Stimulated activated naive B cell treated with anti-CD40 and anti-IgM and Interleukin-4, amounts not matched to agents 10 μg/mL and 1 μg/mL and 100 μg/mL, for 72 hours (primary cell): ENCODE results near the gene RAD51B.
A peak's percentile ranks its signal among the peaks of the same experiment; 100 is the strongest.

Experiments used
- ATAC-seq, 2 donors: fragments of 150-1000 bp; cut with Tn5 transposase; replicated peaks; 2 replicates each; pipeline ENCODE4 v1.10.0; 2021; ENCODE audit warnings: moderate library complexity in 1 of 2
- DNase-seq: peaks from one replicate; pipeline ENCODE4 v3.0.0; 2021
- H3K27ac Mint-ChIP-seq: one replicate; pipeline ENCODE4 v1.8.0; 2022; ENCODE audit warnings: mild to moderate bottlenecking, mixed read lengths
- H3K27me3 Mint-ChIP-seq, 2 donors: one replicate each; pipeline ENCODE4 v1.8.0; 2022; ENCODE audit warnings: mixed read lengths in 2 of 2
- H3K36me3 Mint-ChIP-seq, 2 donors: one replicate each; pipeline ENCODE4 v1.8.0; 2022; ENCODE audit warnings: mixed read lengths in 2 of 2, mild to moderate bottlenecking in 1 of 2
- H3K4me1 Mint-ChIP-seq, 2 donors: one replicate each; pipeline ENCODE4 v1.8.0; 2022; ENCODE audit warnings: mixed read lengths in 2 of 2, mild to moderate bottlenecking in 1 of 2
- H3K4me3 Mint-ChIP-seq, 2 donors: one replicate each; pipeline ENCODE4 v1.8.0; 2022; ENCODE audit warnings: mild to moderate bottlenecking in 2 of 2, mixed read lengths in 2 of 2, moderate library complexity in 1 of 2
- H3K9me3 Mint-ChIP-seq, 2 donors: one replicate each; pipeline ENCODE4 v1.8.0; 2022; ENCODE audit warnings: mixed read lengths in 2 of 2, mild to moderate bottlenecking in 1 of 2

RAD51B gene

DNA sequence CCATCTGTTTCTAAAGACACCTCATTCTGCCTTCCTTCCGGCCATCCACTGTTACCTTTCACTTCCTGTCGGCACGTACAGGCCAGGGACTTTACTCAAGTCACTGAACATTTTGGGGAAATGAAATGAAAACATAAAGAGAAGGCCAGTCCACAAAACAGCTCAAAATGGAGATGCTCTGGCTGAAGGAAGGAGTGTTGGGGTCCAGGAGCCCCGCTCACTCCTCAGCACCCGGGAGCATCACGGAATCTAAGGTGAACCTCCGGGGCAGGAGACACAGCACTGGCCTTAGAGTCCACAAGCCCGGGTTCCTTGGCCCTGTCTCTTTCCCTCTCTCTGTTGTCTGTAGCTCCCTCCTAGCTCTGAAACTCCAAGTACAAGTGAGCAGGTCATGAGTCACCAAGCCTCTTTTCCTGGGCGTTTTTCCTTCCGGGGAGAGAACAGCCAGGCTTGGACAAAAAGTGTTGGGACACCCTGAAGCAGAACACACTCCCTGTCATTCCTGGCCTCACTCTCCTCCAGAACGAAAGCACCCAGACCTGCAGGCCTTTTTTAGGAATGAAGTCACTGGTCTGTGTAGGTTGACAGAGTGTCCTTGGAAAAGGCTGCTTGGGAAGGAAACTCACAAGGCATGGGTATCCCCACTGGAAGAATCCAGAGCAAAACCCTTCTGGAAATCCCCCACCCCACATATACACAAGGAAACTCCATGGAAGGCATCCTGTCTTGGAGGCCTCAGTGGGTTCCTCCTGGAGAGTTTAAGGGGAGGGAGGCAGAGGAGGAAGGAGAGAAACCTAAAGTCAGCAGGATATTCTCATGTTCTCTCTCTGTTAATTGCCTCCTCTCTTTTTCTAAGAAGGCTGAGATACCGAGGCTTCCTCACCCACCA, 728.0 kb downstream of the RAD51B start:
- Mint-ChIP-seq H3K4me3 (no peak overlapping the region), H3K4me1 (peaks cover 23 to 38% of the 10 kb centered on the region in 2 donors), H3K9me3 (no peaks in the 10 kb centered on the region), H3K27me3 (no peaks in the 10 kb centered on the region), H3K27ac (no peak overlapping the region), H3K36me3 (peaks cover 0 to 6% of the 10 kb centered on the region in 2 donors)
- ATAC-seq, result no peak
- no peak for DNase-seq

DNA sequence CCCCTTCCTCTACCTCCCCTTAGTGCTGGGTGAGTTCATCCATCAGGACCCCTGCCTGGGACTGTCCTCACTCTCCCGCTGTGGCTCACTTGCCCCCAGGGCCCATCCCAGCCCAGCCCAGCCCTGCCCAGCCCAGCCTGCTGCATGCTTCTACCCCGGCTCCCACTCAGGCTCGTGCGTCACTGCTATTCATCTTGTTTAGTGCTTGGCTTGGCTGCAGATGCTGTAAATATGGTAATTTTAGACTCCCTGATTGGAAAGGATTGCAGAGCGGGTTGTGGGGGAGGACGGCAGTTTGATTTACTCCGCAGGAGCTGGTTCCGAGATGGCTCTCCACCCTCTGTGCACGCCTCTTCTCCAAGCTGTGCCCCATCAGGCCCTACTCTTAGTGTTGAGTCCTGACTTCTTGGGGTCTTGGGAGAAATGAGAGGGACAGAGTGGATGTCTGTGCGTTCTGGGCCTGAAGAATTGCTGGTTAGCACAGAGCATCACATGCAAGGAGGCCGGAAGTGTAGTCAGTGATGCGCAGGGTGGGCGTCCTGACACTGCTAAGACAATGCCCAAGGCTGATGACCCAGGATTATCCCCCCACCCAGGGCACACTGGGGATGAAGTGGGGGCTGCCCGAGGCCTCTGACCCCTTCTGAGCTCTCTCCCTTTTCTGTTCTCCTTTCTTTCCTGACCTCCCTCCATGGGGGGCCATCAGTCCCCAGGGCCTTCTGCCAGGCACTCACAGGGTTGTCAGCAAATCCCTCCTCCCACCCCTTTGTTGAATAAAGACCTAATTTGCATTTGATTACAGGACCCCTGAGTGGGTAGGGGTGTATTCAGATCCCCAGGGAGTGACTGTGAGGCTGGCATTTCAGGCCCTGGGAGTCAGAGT, 728.9 kb downstream of the RAD51B start:
- H3K4me3 Mint-ChIP-seq, result no peak overlapping the region
- no peak for DNase-seq
- no peaks in the 10 kb centered on the region for H3K9me3 Mint-ChIP-seq
- H3K27me3 Mint-ChIP-seq, result no peaks in the 10 kb centered on the region
- ATAC-seq, result no peak
- peaks cover 29 to 47% of the 10 kb centered on the region in 2 donors for H3K4me1 Mint-ChIP-seq
- peak overlapping the region; percentile 25 for H3K27ac Mint-ChIP-seq
- peaks cover 0 to 6% of the 10 kb centered on the region in 2 donors for H3K36me3 Mint-ChIP-seq

DNA sequence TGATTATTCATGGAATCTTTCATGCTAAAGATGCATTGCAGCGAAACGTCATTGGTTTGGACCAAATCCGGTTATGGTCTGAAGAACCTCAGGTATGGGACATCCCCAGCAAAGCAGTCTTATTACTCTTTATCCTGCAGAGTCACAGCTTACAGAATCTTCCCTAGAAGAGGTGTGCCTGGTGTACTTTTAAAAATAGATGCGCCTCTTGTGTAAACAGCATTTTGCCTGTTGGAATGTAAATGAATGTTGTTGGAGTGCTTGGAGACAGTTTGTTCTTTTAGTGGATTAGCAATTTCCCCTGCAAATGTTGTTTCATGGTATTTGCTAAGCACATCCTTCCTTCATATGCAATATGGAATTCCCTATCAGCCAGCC, 730.7 kb downstream of the RAD51B start:
- ATAC-seq, result no peak
- peaks cover 36 to 54% of the 10 kb centered on the region in 2 donors for H3K4me1 Mint-ChIP-seq

DNA sequence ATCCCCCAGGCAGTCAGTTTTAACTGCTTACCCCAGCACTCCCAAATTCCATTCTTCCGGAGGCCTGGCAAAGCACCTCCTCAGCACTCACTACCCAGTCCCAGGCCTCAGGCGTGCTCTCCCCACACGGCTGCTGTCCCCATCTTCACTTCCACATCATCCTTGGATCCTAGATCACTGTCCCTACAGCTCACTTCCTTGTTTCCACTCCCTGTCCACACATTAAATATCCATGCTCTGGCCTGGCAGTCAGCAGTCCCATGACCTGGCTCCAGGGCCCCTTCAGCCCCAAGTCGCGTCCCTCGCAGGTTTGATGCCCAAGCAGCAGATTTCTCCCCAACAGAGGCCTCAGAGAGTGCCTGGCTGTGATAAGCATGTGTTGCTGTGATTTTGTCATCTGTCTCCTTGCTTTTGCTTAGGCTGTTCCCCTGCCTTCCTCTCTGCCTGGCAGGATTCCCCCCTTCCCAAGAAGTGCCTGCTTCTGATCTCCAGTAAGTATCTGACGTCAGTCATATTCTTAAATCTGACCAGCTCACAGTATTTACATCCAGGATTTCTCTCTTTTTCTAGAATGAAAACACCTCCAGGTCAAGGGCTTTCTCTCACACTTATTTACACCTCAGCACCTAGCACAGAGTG, 731.6 kb downstream of the RAD51B start:
- Mint-ChIP-seq H3K9me3 (no peaks in the 10 kb centered on the region), H3K4me1 (peaks cover 37 to 58% of the 10 kb centered on the region in 2 donors), H3K27me3 (no peaks in the 10 kb centered on the region), H3K36me3 (peaks cover 3 to 4% of the 10 kb centered on the region in 2 donors), H3K27ac (peak overlapping the region; percentile 32), H3K4me3 (no peak overlapping the region)
- ATAC-seq, result no peak
- DNase-seq, result no peak

More for the DNA sequence above, 730.7 kb downstream of the RAD51B start:
- Mint-ChIP-seq H3K9me3 (no peaks in the 10 kb centered on the region), H3K36me3 (peaks cover 3% of the 10 kb centered on the region in 2 donors), H3K4me3 (no peak overlapping the region), H3K27ac (no peak overlapping the region), H3K27me3 (no peaks in the 10 kb centered on the region)
- DNase-seq, result no peak

DNA sequence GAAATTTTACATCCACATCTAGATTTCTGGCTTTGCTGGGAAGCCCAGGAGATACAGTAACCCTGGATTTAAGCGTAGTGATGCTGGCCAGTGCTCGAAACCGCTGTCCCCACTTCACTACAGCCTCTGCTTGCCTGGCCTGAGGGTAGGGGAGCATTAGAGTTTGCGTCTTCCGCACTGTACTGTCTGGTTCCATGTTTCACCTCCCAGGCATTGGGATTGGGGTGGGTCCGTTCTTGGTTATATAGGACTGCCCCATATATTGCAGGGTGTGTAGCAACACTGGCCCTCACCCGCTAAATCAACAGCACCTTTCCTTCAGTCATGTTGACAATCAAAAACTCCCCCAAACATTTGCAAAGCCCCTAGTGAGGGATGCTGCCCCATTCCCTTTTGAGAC, 732.5 kb downstream of the RAD51B start:
- H3K27ac Mint-ChIP-seq, result no peak overlapping the region
- ATAC-seq (no peak), DNase-seq (no peak)
- H3K9me3 Mint-ChIP-seq, result no peaks in the 10 kb centered on the region
- peaks cover 3 to 6% of the 10 kb centered on the region in 2 donors for H3K36me3 Mint-ChIP-seq
- no peaks in the 10 kb centered on the region for H3K27me3 Mint-ChIP-seq
- H3K4me3 Mint-ChIP-seq, result no peak overlapping the region
- H3K4me1 Mint-ChIP-seq, result peaks cover 39 to 65% of the 10 kb centered on the region in 2 donors

DNA sequence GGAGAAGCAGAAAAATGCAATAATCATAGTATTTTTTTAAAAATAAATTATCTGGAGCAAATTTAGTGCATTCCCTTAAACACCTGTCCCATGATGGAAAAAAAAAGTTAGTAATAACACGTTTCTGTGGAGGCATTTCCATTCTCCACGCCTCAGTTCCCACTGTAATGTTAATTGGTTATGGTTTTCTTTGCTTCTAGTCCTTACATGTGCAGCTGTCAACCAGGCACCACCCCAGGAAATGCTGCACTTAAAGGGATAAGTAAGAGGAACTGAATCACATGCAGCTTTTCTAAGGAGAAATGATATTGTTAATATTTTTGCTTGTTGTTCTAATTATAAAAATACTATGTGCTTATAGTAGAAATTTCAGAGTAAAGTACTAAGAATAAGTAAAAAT, 733.0 kb downstream of the RAD51B start:
- Mint-ChIP-seq H3K4me3 (no peak overlapping the region), H3K27ac (no peak overlapping the region), H3K27me3 (no peaks in the 10 kb centered on the region), H3K9me3 (no peaks in the 10 kb centered on the region), H3K36me3 (peaks cover 3 to 8% of the 10 kb centered on the region in 2 donors), H3K4me1 (peaks cover 39 to 65% of the 10 kb centered on the region in 2 donors)
- ATAC-seq, result no peak
- DNase-seq, result no peak

DNA sequence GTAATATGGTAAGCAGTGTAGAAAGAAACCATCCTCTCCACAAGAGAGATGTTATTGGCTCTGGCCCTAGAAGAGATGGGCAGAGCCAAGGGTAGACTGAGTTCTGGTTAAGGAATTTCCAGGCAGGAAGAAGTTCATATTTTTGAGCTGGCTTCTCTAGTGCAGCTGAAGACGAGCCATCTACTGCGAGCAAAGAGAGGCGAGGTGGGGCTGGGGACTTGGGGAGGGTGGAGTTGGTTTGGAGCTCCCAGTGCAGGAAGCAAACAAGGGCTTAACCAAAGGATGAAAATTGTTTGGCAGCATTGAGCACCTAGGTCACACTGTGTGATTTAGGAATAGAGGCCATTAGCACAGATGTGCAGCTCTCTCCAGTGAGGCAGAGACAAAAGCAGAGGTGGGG, 733.7 kb downstream of the RAD51B start:
- Mint-ChIP-seq H3K4me1 (peaks cover 40 to 63% of the 10 kb centered on the region in 2 donors), H3K4me3 (no peak overlapping the region), H3K9me3 (peaks cover 0 to under 1% of the 10 kb centered on the region in 2 donors), H3K27ac (no peak overlapping the region), H3K36me3 (peaks cover 3 to 8% of the 10 kb centered on the region in 2 donors), H3K27me3 (no peaks in the 10 kb centered on the region)
- DNase-seq (no peak), ATAC-seq (no peak)

DNA sequence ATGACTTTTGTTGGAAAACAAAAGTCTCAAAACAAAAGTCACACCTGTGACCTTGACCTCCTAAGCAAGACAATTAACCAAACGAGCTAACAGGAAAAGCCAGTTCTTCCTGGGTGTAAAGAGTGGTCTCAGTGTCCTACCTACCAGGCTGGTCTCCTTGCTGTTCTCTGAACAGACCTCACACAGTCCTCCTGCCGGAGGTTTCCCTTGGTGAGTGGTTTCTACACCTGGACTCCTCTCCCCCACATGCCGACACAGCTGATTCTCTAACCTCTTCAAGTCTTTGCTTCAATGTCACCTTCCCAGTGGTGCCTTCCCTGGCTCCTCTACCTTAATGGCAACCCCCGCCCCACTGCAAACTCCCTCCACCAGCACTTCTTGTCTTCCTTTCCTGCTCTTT, 734.7 kb downstream of the RAD51B start:
- Mint-ChIP-seq H3K4me1 (peaks cover 41 to 63% of the 10 kb centered on the region in 2 donors), H3K4me3 (no peak overlapping the region), H3K27ac (no peak overlapping the region)

DNA sequence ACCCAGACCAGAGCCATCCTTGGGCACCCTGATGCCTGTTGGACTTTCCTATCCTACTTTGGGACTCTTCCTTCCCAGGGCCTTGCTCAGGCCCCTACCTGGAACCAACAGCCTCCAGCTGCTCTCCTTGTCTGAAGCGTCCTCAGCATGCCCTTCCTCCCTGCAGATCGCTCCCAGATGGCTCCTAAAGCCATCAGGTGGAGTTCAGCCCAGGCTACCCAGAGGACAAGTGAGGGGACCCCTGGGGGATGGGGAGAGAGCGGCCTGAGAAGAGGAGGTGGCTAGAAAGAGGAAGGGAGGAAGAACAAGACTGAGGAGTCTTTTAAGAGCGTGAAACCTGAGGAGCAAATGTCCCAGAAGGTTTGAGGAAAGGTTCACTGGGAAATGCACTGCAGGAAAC, 736.7 kb downstream of the RAD51B start:
- DNase-seq, result no peak
- H3K4me3 Mint-ChIP-seq, result no peak overlapping the region
- no peak for ATAC-seq
- peaks cover 2 to 4% of the 10 kb centered on the region in 2 donors for H3K9me3 Mint-ChIP-seq
- H3K27me3 Mint-ChIP-seq, result no peaks in the 10 kb centered on the region
- peaks cover 8 to 15% of the 10 kb centered on the region in 2 donors for H3K36me3 Mint-ChIP-seq
- H3K4me1 Mint-ChIP-seq, result peaks cover 39 to 65% of the 10 kb centered on the region in 2 donors
- H3K27ac Mint-ChIP-seq, result no peak overlapping the region

More for the DNA sequence above, 734.7 kb downstream of the RAD51B start:
- DNase-seq (no peak), ATAC-seq (no peak)
- Mint-ChIP-seq H3K9me3 (peaks cover 2 to 4% of the 10 kb centered on the region in 2 donors), H3K36me3 (peaks cover 6 to 12% of the 10 kb centered on the region in 2 donors), H3K27me3 (no peaks in the 10 kb centered on the region)

DNA sequence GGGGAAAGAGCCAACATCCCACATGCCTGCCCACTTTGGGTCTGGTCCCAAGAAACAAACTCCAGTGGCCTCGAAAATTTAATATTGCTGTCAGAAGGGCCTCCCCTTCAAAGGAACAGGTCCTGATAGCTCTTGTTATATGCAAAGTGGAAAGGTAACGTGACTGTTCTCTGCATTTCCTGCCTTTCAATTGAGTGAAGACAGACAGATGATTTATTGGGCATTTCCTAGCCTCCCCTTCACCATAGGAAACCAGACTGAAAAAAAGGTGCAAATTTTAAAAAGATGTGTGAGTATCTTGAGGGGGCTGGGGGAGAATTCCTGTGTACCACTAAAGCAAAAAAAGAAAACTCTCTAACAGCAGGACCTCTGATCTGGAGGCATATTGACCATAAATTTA, 738.1 kb downstream of the RAD51B start:
- peaks cover 2 to 4% of the 10 kb centered on the region in 2 donors for H3K9me3 Mint-ChIP-seq

DNA sequence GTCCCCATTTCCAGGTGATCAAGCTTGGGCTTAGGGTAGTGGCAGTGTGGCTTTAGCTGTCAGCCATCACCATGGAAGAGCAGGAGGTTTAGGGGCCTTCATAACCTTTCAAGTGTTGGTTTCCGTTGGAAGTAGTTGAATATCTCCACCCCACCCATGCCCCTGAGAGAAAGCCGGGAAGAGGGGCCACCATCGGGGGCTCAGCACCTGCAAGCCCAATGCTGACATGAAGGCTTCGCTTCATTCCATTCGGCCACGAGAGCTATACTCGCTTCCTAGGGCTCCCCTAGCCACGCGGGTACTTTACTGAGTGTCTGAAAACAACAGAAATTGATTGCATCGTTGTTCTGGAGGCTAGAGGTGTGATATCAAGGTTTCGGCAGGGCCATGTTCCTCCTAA, 738.5 kb downstream of the RAD51B start:
- ATAC-seq, result no peak
- Mint-ChIP-seq H3K9me3 (peaks cover 2 to 4% of the 10 kb centered on the region in 2 donors), H3K27ac (no peak overlapping the region), H3K36me3 (peaks cover 8 to 15% of the 10 kb centered on the region in 2 donors), H3K4me1 (peaks cover 36 to 69% of the 10 kb centered on the region in 2 donors), H3K27me3 (no peaks in the 10 kb centered on the region), H3K4me3 (no peak overlapping the region)
- DNase-seq, result no peak

More for the DNA sequence above, 738.1 kb downstream of the RAD51B start:
- Mint-ChIP-seq H3K27ac (no peak overlapping the region), H3K4me3 (no peak overlapping the region), H3K4me1 (peaks cover 35 to 69% of the 10 kb centered on the region in 2 donors), H3K36me3 (peaks cover 8 to 15% of the 10 kb centered on the region in 2 donors), H3K27me3 (no peaks in the 10 kb centered on the region)
- DNase-seq, result no peak
- ATAC-seq, result no peak

DNA sequence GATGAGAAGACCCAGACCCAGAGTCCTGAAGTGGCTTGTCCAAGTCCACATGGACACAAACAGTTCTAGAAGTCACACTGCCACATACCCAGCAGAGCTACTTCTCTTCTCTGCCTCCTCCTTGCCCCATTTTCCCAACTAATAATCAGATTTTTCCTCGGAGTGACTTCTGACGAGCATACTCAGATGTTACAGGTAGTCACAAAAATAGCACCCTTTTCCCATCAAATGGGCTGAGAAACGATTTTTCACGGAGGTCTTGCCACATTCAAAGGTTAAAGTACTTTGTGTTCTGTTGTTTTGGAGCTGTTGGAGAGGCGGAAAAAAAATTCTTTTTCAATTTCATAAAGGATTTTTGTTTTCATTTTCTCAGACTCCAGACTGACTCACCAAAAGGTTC, 740.4 kb downstream of the RAD51B start:
- H3K4me3 Mint-ChIP-seq, result no peak overlapping the region
- H3K27me3 Mint-ChIP-seq, result no peaks in the 10 kb centered on the region
- ATAC-seq (no peak), DNase-seq (no peak)
- H3K9me3 Mint-ChIP-seq, result peaks cover 2 to 4% of the 10 kb centered on the region in 2 donors
- H3K36me3 Mint-ChIP-seq, result peaks cover 4 to 17% of the 10 kb centered on the region in 2 donors
- no peak overlapping the region for H3K27ac Mint-ChIP-seq
- H3K4me1 Mint-ChIP-seq, result peaks cover 33 to 69% of the 10 kb centered on the region in 2 donors

DNA sequence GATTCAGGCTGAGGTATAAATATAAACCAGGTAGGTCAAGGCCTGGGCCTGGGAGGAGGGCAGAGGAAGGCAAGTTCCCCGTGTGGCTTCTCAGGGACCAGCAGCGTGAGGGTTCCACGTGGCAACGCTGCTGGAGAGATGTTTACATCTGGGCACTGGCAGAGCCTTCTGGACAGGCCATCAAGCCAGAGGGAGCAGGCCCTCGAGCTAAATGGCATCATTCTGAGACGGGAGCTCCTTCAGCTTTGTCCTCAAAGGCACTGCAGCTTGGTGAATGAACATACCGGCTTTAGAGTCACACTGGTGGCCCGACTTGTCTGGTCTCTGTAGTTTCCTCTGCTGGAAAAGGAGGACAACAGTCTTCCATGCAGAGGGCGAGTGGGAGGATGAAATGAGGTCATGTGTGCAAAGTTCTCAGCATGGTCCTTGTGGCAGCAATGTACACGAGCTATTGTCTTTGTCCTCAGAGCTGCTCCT, 742.0 kb downstream of the RAD51B start:
- DNase-seq (no peak), ATAC-seq (no peak)
- Mint-ChIP-seq H3K27ac (no peak overlapping the region), H3K36me3 (peaks cover 4 to 16% of the 10 kb centered on the region in 2 donors), H3K4me3 (no peak overlapping the region), H3K9me3 (peaks cover 2 to 4% of the 10 kb centered on the region in 2 donors), H3K4me1 (peaks cover 29 to 57% of the 10 kb centered on the region in 2 donors), H3K27me3 (no peaks in the 10 kb centered on the region)

DNA sequence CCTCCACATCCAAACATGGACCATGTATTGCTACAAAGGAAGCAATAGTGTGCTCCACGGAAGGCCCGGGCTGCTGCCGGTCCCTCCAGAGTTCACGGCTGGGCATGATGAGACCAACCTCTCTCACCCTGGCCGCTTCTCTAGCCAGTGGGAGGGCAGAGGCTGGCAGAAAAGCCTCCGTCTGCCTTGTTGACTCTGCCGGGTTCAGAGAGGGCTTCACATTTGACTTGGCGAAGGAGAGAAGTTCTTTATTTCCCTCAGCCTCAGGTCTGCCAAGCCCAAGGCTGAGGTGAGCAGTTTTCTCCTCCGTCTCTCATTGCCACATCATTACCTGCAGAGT, 743.3 kb downstream of the RAD51B start:
- Mint-ChIP-seq H3K9me3 (peaks cover 2 to 5% of the 10 kb centered on the region in 2 donors), H3K4me3 (no peak overlapping the region), H3K4me1 (peaks cover 24 to 45% of the 10 kb centered on the region in 2 donors), H3K27ac (no peak overlapping the region), H3K27me3 (no peaks in the 10 kb centered on the region), H3K36me3 (peaks cover 4 to 12% of the 10 kb centered on the region in 2 donors)
- ATAC-seq (no peak), DNase-seq (no peak)
